ENCODE data around the gene ZNF236.

The ZNF236 gene

DNA sequence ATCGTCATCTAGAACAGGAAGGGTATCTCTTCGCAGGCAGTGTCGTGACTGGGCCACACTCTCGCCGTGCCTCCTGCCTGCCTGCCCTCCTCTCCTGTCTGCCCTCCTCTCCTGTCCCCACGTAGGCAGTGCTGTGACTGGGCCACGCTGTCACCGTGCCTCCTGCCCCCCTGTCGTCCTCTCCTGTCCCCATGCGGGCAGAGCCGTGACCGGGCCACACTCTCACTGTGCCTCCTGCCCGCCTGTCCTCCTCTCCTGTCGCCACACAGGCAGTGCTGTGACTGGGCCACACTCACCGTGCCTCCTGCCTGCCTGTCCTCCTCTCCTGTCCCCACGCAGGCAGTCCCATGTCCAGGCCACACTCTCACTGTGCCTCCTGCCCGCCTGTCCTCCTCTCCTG is 51.4 kb downstream of the ZNF236 start:
- Histone ChIP-seq H3K27me3 (ENCODE audit: low read length) (no peaks in the 10 kb centered on the region), H3K9me2 (replicated peaks; ENCODE audit: insufficient read depth, low read length) (no peaks in the 10 kb centered on the region), H3K9ac (ENCODE audit: low read length) (no peak overlapping the region), H3K4me2 (ENCODE audit: low read depth, low read length, poor library complexity, severe bottlenecking) (no peak overlapping the region), H2AFZ (ENCODE audit: low read depth, low read length, severe bottlenecking) (no peak overlapping the region), H3K36me3 (ENCODE audit: low read length) (peaks cover 13% of the 10 kb centered on the region; the same call in 1 of the 2 replicates), H4K20me1 (ENCODE audit: low read depth, low read length) (no peaks in the 10 kb centered on the region), H3K27ac (ENCODE audit: low read depth, low read length) (no peak overlapping the region), H3K9me3 (ENCODE audit: insufficient read depth, low read length) (no peaks in the 10 kb centered on the region), H3K79me2 (ENCODE audit: insufficient read depth, low read length) (no peaks in the 10 kb centered on the region), H3K4me3 (ENCODE audit: insufficient read depth, low read length, poor library complexity, severe bottlenecking) (no peak overlapping the region), H3F3A (ENCODE audit: insufficient read depth) (no peaks in the 10 kb centered on the region)
- TF ChIP-seq, protein P1, sequence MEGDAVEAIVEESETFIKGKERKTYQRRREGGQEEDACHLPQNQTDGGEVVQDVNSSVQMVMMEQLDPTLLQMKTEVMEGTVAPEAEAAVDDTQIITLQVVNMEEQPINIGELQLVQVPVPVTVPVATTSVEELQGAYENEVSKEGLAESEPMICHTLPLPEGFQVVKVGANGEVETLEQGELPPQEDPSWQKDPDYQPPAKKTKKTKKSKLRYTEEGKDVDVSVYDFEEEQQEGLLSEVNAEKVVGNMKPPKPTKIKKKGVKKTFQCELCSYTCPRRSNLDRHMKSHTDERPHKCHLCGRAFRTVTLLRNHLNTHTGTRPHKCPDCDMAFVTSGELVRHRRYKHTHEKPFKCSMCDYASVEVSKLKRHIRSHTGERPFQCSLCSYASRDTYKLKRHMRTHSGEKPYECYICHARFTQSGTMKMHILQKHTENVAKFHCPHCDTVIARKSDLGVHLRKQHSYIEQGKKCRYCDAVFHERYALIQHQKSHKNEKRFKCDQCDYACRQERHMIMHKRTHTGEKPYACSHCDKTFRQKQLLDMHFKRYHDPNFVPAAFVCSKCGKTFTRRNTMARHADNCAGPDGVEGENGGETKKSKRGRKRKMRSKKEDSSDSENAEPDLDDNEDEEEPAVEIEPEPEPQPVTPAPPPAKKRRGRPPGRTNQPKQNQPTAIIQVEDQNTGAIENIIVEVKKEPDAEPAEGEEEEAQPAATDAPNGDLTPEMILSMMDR (IDR thresholded peaks at IDR 0.05; ENCODE audit: insufficient read depth, low read length, poor library complexity, severe bottlenecking), result no peak
- TF ChIP-seq EZH2phosphoT487 (conservative IDR thresholded peaks at IDR 0.05; ENCODE audit: low read length), result no peak

DNA sequence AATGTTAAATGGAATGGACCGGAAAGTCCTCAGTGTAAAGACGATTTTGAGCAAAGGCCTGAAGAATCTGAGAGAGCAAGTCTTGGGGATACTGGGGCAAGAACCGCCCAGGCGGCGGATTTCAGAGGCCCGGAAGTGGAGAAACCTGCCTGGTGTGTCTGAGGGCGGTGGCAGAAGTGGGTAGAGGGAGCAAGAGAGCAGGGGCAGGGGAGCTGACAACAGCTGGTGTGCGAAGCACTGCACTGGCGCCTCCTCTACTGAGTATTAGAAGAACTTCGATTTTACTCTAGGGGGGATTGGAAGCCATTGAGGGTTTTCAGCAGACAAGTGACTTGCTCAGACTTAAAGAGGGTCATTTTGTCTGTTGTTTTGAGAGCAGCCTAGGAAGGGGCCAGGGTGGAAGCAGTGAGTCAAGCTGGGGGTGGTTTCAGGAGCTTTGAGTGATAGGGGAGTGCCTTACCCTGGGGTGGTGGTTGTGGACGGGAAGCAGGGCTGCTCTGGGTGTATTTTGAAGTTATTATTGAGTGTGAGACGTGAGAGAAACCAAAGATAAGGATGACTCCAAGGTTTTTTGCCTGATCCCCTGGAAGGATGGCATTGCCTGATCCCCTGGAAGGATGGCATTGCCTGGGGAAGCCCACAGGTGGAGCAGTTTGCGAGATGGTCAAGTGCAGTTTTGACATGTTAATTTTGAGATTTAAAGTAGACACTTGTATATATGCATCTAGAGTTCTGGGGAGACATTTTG is 52.5 kb downstream of the ZNF236 start:
- no peak for TF ChIP-seq EZH2phosphoT487 (conservative IDR thresholded peaks at IDR 0.05; ENCODE audit: low read length)
- TF ChIP-seq, protein P1 (IDR thresholded peaks at IDR 0.05; ENCODE audit: insufficient read depth, low read length, poor library complexity, severe bottlenecking), result no peak
- Histone ChIP-seq H2AFZ (ENCODE audit: low read depth, low read length, severe bottlenecking) (no peak overlapping the region), H3F3A (ENCODE audit: insufficient read depth) (no peaks in the 10 kb centered on the region), H3K79me2 (ENCODE audit: insufficient read depth, low read length) (no peaks in the 10 kb centered on the region), H3K9me2 (replicated peaks; ENCODE audit: insufficient read depth, low read length) (no peaks in the 10 kb centered on the region), H3K4me3 (ENCODE audit: insufficient read depth, low read length, poor library complexity, severe bottlenecking) (no peak overlapping the region), H3K27ac (ENCODE audit: low read depth, low read length) (no peak overlapping the region), H3K27me3 (ENCODE audit: low read length) (no peaks in the 10 kb centered on the region), H4K20me1 (ENCODE audit: low read depth, low read length) (no peaks in the 10 kb centered on the region), H3K36me3 (ENCODE audit: low read length) (peaks cover 10% of the 10 kb centered on the region; the same call in 1 of the 2 replicates), H3K9me3 (ENCODE audit: insufficient read depth, low read length) (no peaks in the 10 kb centered on the region), H3K4me2 (ENCODE audit: low read depth, low read length, poor library complexity, severe bottlenecking) (no peak overlapping the region), H3K9ac (ENCODE audit: low read length) (no peak overlapping the region)

DNA sequence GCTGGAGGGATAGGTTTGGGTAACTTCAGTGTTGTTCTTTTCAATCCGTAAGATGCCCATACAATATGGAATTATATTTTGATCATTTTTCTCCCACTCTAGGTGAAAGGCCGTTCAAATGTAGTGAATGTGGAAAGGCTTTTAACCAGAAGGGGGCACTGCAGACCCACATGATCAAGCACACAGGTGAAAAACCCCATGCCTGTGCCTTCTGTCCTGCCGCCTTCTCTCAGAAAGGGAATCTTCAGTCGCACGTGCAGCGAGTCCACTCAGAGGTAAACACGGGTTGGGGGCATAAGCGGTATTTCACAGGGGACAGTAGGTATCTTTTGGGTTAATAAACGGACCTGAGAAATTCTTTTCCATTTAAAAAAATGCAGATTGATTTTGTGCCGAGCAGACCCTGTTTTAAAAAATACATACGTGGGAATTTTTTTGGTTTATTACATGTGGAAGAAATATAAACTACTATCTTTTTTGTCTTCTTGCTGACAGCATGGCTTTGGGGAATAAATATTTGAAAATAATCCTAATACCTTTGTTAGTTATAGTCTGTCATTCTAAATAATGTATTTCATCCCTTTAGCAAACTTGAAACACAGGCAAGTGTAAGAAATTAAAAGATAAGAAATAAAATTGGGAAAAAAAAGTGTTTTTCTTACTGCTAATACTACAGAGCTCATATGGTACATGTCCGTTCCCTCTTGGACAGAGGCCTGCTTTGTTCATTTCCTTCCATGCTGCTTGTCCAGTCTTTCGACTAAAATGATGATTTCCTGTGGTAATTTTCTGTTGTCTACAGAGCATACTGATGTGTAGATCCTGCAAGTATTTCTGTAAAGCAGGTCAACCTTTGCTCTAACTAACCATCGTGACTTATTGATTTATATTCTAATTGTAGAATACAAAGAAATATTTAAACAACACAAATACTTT is 53.3 kb downstream of the ZNF236 start:
- Histone ChIP-seq H3K9ac (ENCODE audit: low read length) (no peak overlapping the region), H2AFZ (ENCODE audit: low read depth, low read length, severe bottlenecking) (no peak overlapping the region), H3K4me3 (ENCODE audit: insufficient read depth, low read length, poor library complexity, severe bottlenecking) (no peak overlapping the region), H3K79me2 (ENCODE audit: insufficient read depth, low read length) (no peaks in the 10 kb centered on the region), H3F3A (ENCODE audit: insufficient read depth) (no peaks in the 10 kb centered on the region), H3K27me3 (ENCODE audit: low read length) (no peaks in the 10 kb centered on the region), H3K9me3 (ENCODE audit: insufficient read depth, low read length) (no peaks in the 10 kb centered on the region), H3K4me2 (ENCODE audit: low read depth, low read length, poor library complexity, severe bottlenecking) (no peak overlapping the region), H3K27ac (ENCODE audit: low read depth, low read length) (no peak overlapping the region), H3K9me2 (replicated peaks; ENCODE audit: insufficient read depth, low read length) (no peaks in the 10 kb centered on the region), H3K36me3 (ENCODE audit: low read length) (peaks cover 10% of the 10 kb centered on the region; the same call in 1 of the 2 replicates), H4K20me1 (ENCODE audit: low read depth, low read length) (no peaks in the 10 kb centered on the region)
- TF ChIP-seq, protein P1 (IDR thresholded peaks at IDR 0.05; ENCODE audit: insufficient read depth, low read length, poor library complexity, severe bottlenecking), result peak; percentile 54
- TF ChIP-seq EZH2phosphoT487 (conservative IDR thresholded peaks at IDR 0.05; ENCODE audit: low read length), result no peak

Measured in SU-DHL-6 (cell line).